Fibroblast of the aortic adventitia (primary cell): ENCODE measurements around the gene MKRN2. TPM values are rescaled to one million over a fixed set of nuclear protein-coding genes. Genes with fewer than 3 reads are reported as not detected.
"Not testable (repeated sequence)": the region's sequence is repeated elsewhere in the genome, so short reads cannot be mapped to it uniquely, and the experiment has no call there.

Experiments
- DNase-seq: peaks from one replicate; pipeline ENCODE4 v3.0.0-alpha.2; 2010; ENCODE audit warnings: low read depth
- H3K4me3 ChIP-seq: 2 replicates; pipeline ENCODE4 v1.5.1; 2011; ENCODE audit warnings: low read depth, mild to moderate bottlenecking, control low read depth, low read length, moderate library complexity
- CTCF ChIP-seq: IDR thresholded peaks from 2 replicates; pipeline ENCODE4 v1.5.1; 2011; ENCODE audit warnings: mild to moderate bottlenecking, low read length, control low read depth, inconsistent platforms; ENCODE audit not compliant: insufficient read depth
- total RNA-seq: library from RNA; depleted of rRNA; stranded (reverse); fragments of >200 nt; gene quantifications from 2 replicates; pipeline ENCODE4 v1.2.3, GENCODE V29; 2012; ENCODE audit warnings: low replicate concordance

Gene MKRN2
- total RNA-seq, 1 donor = 41.4 TPM

GRCh38 chr3:12536423-12536822 lies 20.5 kb upstream of the MKRN2 start:
- peak; percentile 22 for DNase-seq
- no peak overlapping the region for H3K4me3 ChIP-seq
- peak; percentile 21 for TF ChIP-seq CTCF

- TF ChIP-seq CTCF = peak; percentile 5
- no peak for DNase-seq
- H3K4me3 ChIP-seq = no peak overlapping the region
Observed at GRCh38 chr3:12541625-12542024, 15.3 kb upstream of the MKRN2 start.

GRCh38 chr3:12543497-12543896 lies 13.4 kb upstream of the MKRN2 start:
- not testable (repeated sequence) for H3K4me3 ChIP-seq, DNase-seq

GRCh38 chr3:12544652-12545472 lies 12.0 kb upstream of the MKRN2 start:
- no peak for TF ChIP-seq CTCF
- no peak overlapping the region for H3K4me3 ChIP-seq
- DNase-seq = no peak

GRCh38 chr3:12545473-12545791 lies 11.5 kb upstream of the MKRN2 start, which contains the start of gene MKRN2OS:
Gene MKRN2OS (minus strand): TSS chr3:12545499. CDS start chr3:12545464, 35 bp downstream.
- DNase-seq = no peak
- TF ChIP-seq CTCF = no peak
- H3K4me3 ChIP-seq = no peak within 1 kb of the TSS

- TF ChIP-seq CTCF = no peak
- no peak overlapping the region for H3K4me3 ChIP-seq
- no peak for DNase-seq
Observed at GRCh38 chr3:12549971-12550760, 6.7 kb upstream of the MKRN2 start.

GRCh38 chr3:12553921-12554391 lies 2.9 kb upstream of the MKRN2 start:
- peak; percentile 14 for DNase-seq
- H3K4me3 ChIP-seq = peak overlapping the region; percentile 62
- no peak for TF ChIP-seq CTCF
